SH-SY5Y (cell line): ENCODE results near the gene CLDN34.

Experiments used
- GATA2 ChIP-seq: IDR thresholded peaks from 2 replicates; pipeline ENCODE4 v1.6.1; 2011; ENCODE audit warnings: mild to moderate bottlenecking, low read depth, low read length
- GATA3 ChIP-seq: IDR thresholded peaks from 2 replicates; pipeline ENCODE4 v1.6.1; 2011; ENCODE audit warnings: low read depth, mild to moderate bottlenecking, low read length, moderate library complexity

DNA sequence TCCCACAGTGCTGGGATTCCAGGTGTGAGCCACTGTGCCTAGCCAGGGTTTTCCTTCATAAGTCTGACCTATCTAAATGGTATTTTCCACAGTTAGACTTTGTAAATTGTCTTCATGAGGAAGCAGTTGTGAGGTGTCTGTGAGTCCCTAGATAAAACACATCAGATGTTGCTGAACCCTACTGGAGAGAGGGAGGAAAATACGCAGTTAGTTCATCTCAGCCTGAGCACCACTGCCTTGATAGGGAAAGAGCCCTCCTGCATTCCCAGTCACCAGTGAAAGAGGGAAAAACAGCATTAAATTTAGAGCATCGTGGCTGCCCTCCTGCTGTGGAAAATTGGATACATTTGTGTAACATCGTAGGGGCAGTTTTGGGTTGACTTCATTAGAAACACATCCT, 31.7 kb upstream of the CLDN34 start:
- no peak for TF ChIP-seq GATA2
- no peak for TF ChIP-seq GATA3
